HG03469 (cell line): ENCODE results near the gene LDLRAD3.

Experiments
- ATAC-seq: cut with Tn5 transposase; IDR thresholded peaks from one replicate; pipeline ENCODE4 v1.9.1; 2021; ENCODE audit warnings: mild to moderate bottlenecking, moderate library complexity, moderate number of reproducible peaks; ENCODE audit not compliant: unreplicated experiment

LDLRAD3 gene

GRCh38 chr11:36150986-36151385 is 207.1 kb downstream of the LDLRAD3 start:
- ATAC-seq, result no peak

GRCh38 chr11:36151933-36152580 is 208.2 kb downstream of the LDLRAD3 start:
- no peak for ATAC-seq

GRCh38 chr11:36153551-36153950 is 209.7 kb downstream of the LDLRAD3 start:
- ATAC-seq, result no peak

GRCh38 chr11:36155124-36155561 is 211.3 kb downstream of the LDLRAD3 start:
- no peak for ATAC-seq

- no peak for ATAC-seq
Observed at GRCh38 chr11:36155770-36156160, 211.9 kb downstream of the LDLRAD3 start.

GRCh38 chr11:36156161-36156816 is 212.4 kb downstream of the LDLRAD3 start:
- no peak for ATAC-seq

- no peak for ATAC-seq
Observed at GRCh38 chr11:36156817-36157519, 213.1 kb downstream of the LDLRAD3 start.

- no peak for ATAC-seq
Observed at GRCh38 chr11:36160091-36160490, 216.2 kb downstream of the LDLRAD3 start.

- ATAC-seq, result no peak
Observed at GRCh38 chr11:36161572-36161971, 217.7 kb downstream of the LDLRAD3 start.

- ATAC-seq, result no peak
Observed at GRCh38 chr11:36162006-36162882, 218.4 kb downstream of the LDLRAD3 start.

- ATAC-seq, result no peak
Observed at GRCh38 chr11:36162883-36163434, 219.1 kb downstream of the LDLRAD3 start.

- ATAC-seq, result no peak
Observed at GRCh38 chr11:36164506-36165250, 220.8 kb downstream of the LDLRAD3 start.

- no peak for ATAC-seq
Observed at GRCh38 chr11:36165621-36166397, 221.9 kb downstream of the LDLRAD3 start.

GRCh38 chr11:36167073-36167472 is 223.2 kb downstream of the LDLRAD3 start:
- ATAC-seq, result no peak

- no peak for ATAC-seq
Observed at GRCh38 chr11:36167729-36168128, 223.9 kb downstream of the LDLRAD3 start.

GRCh38 chr11:36177836-36178235 is 234.0 kb downstream of the LDLRAD3 start:
- ATAC-seq, result no peak

- ATAC-seq, result no peak
Observed at GRCh38 chr11:36186340-36187175, 242.7 kb downstream of the LDLRAD3 start.

GRCh38 chr11:36187622-36188021 is 243.8 kb downstream of the LDLRAD3 start:
- no peak for ATAC-seq
